Right lobe of liver (tissue), 6 donors: ENCODE results near the gene GDNF. TPM values are rescaled to one million over a fixed set of nuclear protein-coding genes. Genes with fewer than 3 reads are reported as not detected.

Source experiments
- ATAC-seq, 4 donors: fragments of 200-7000 bp; cut with Tn5 transposase; one replicate each; pipeline ENCODE4 v1.9.1; 2020; ENCODE audit warnings: mild to moderate bottlenecking in 4 of 4, moderate library complexity in 4 of 4
- DNase-seq, 3 donors: peaks; one replicate each; pipeline ENCODE4 v3.0.0-alpha.2; 2020
- H3K27ac ChIP-seq, 3 donors: fragments of 200-600 bp; one replicate each; pipeline ENCODE4 v1.8.0; 2022
- H3K27me3 ChIP-seq, 2 donors: fragments of 200-600 bp; one replicate each; pipeline ENCODE4 v1.8.0; 2022
- H3K36me3 ChIP-seq, 4 donors: fragments of 200-600 bp; sonication (generic) in 1 of 4; one replicate each; pipeline versions ENCODE4 v1.5.1 to v1.8.0; 2017 to 2022; ENCODE audit warnings: control low read depth in 1 of 4
- H3K4me1 ChIP-seq, 4 donors: fragments of 200-600 bp; sonication (generic) in 1 of 4; one replicate each; pipeline versions ENCODE4 v1.5.1 to v1.8.0; 2017 to 2022; ENCODE audit warnings: control low read depth in 1 of 4
- H3K4me3 ChIP-seq, 3 donors: fragments of 200-600 bp; one replicate each; pipeline ENCODE4 v1.8.0; 2022
- H3K9me3 ChIP-seq, 4 donors: fragments of 200-600 bp; sonication (generic) in 1 of 4; one replicate each; pipeline versions ENCODE4 v1.5.1 to v1.8.0; 2017 to 2022; ENCODE audit warnings: control low read depth in 1 of 4
- POLR2A ChIP-seq: fragments of 450-650 bp; IDR thresholded peaks from one replicate; pipeline ENCODE4 v1.6.1; 2017; ENCODE audit warnings: antibody characterized with exemption, mild to moderate bottlenecking
- WGBS: methylation state at CpG from one replicate; pipeline ENCODE4 v1.1.6; 2018; ENCODE audit warnings: low coverage, low lambda C conversion rate; ENCODE audit not compliant: insufficient coverage; ENCODE audit errors: missing lambda C conversion rate; 5-methylcytosine and 5-hydroxymethylcytosine counted together
- intact Hi-C, 2 donors: fragments of 100-400 bp; cut with DNase I; formaldehyde crosslinking; loops; one replicate each; pipeline versions ENCODE4 v1.11.2 to v1.14.1; 2022
- total RNA-seq, 6 experiments: library from RNA; depleted of rRNA in 2 of 6; stranded (reverse); fragments of >200 nt in 2 of 6; fragmentation: NEBNext Ultra II Directional in 3 of 6; extraction: Animal tissue kit (Norgen Biotek cat#: 25700) in 3 of 6; gene quantifications; one replicate each; pipeline versions ENCODE4 v1.1.0 to v1.2.4, GENCODE V29; 2016 to 2023
- TF ChIP-seq, protein P1 (sequence below), 4 donors: fragments of 200-600 bp in 3 of 4; fragments of 450-650 bp in 1 of 4; IDR thresholded peaks; one replicate each; pipeline versions ENCODE4 v1.5.1 to v1.8.0; 2016 to 2022; ENCODE audit warnings: antibody characterized with exemption in 4 of 4, mild to moderate bottlenecking in 2 of 4
- donor health status: DM: no; HTN: yes; CAD: no.
- donor health status: DM: no; HTN: no; CAD: no.
- donor health status: DM: no; HTN: no; CAD: no.
- donor health status: DM: no; HTN: yes; CAD: no.
- donor health status: DM: no; HTN: yes; CAD: no.

The GDNF gene
- total RNA-seq, 6 experiments from 2014 or later, result 0.15 to 0.47 (median 0.26) TPM

DNA sequence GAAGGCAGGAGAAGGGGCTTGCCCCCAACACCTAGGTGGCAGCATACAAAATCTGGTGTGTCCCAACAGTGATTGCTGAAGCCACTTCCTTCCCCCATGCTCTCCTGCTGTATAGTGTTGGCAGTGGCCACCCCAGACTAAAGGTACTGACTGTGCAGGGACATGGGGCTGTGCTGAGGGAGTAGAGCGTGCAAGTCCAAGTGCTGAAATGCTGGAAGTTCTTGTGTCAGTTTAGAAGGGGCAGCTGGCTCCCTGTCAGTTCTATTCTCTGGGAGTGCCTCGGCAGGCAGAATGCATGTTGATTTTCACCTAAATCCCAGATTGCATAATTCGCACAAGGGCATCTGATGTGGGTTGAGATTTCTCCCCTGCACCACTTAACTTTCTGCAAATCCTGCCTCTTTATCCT lies 68.6 kb downstream of the GDNF start:
- peaks cover 0 to 35% (median 17%) of the 10 kb centered on the region in 4 donors for H3K4me1 ChIP-seq
- DNase-seq, result peak; percentile 32 to 88 (median 79)
- no peak for TF ChIP-seq POLR2A
- TF ChIP-seq, protein P1, sequence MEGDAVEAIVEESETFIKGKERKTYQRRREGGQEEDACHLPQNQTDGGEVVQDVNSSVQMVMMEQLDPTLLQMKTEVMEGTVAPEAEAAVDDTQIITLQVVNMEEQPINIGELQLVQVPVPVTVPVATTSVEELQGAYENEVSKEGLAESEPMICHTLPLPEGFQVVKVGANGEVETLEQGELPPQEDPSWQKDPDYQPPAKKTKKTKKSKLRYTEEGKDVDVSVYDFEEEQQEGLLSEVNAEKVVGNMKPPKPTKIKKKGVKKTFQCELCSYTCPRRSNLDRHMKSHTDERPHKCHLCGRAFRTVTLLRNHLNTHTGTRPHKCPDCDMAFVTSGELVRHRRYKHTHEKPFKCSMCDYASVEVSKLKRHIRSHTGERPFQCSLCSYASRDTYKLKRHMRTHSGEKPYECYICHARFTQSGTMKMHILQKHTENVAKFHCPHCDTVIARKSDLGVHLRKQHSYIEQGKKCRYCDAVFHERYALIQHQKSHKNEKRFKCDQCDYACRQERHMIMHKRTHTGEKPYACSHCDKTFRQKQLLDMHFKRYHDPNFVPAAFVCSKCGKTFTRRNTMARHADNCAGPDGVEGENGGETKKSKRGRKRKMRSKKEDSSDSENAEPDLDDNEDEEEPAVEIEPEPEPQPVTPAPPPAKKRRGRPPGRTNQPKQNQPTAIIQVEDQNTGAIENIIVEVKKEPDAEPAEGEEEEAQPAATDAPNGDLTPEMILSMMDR (IDR thresholded peaks at IDR 0.05), result no peak
- peak; percentile 59 to 79 (median 74) for ATAC-seq
- H3K9me3 ChIP-seq, result no peaks in the 10 kb centered on the region
- intact Hi-C loops, result no loop called here
- peak overlapping the region in 2 of 3 donors; percentile 41 to 59 for H3K27ac ChIP-seq
- WGBS, result 45% methylated on average over 2 of the region's 3 CpGs
- H3K27me3 ChIP-seq, result no peaks in the 10 kb centered on the region
- H3K36me3 ChIP-seq, result no peaks in the 10 kb centered on the region
- no peak overlapping the region for H3K4me3 ChIP-seq

DNA sequence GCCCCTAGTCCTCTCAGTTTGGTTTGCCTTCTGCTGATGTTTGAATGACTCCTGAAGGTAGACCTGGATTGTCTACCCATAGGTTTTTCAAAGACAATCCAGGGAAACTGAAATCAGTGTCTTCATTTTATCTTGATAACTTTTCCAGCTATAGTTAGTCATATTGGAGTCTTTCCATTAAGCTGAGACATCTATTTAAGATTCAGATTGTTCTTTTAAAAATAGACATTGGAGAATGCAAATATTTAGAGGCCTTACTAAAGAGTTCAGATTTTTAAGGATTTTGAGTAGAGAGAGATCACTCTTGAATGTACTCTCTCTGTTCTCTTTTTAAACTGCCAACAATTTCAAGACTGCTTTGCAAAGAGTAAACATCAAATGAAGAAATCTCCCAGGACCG lies 69.1 kb downstream of the GDNF start:
- peaks cover 0 to 35% (median 17%) of the 10 kb centered on the region in 4 donors for H3K4me1 ChIP-seq
- 11% methylated on average over 1 of the region's 1 CpG for WGBS
- no peaks in the 10 kb centered on the region for H3K27me3 ChIP-seq
- no peak for DNase-seq
- no peak for ATAC-seq
- no peaks in the 10 kb centered on the region for H3K36me3 ChIP-seq
- no peaks in the 10 kb centered on the region for H3K9me3 ChIP-seq
- H3K27ac ChIP-seq, result peak overlapping the region in 2 of 3 donors; percentile 41 to 59
- no peak for TF ChIP-seq POLR2A
- TF ChIP-seq, protein P1 (IDR thresholded peaks at IDR 0.05), result no peak
- intact Hi-C loops, result no loop called here
- H3K4me3 ChIP-seq, result no peak overlapping the region

DNA sequence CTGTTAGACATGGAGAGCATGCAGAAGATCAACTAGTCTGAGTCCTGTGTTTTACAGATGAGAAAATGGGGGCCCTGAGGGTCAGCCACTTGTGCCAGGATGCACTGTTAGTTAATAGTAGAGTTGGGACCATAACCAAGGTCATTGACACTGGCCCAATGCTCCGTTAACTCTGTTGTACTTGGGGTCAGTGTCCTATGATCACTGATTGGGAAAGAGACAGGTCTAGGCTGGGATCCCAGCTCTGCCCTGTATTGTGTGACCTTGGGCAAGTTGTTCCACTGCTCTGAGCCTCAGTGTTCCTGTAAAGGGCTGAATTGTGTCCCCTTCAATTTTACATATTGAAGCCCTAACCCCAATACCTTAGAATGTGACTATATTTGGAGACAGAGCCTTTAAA lies 70.0 kb downstream of the GDNF start:
- H3K27ac ChIP-seq, result peak overlapping the region; percentile 41 to 59 (median 47)
- TF ChIP-seq POLR2A, result no peak
- TF ChIP-seq, protein P1 (IDR thresholded peaks at IDR 0.05), result no peak

DNA sequence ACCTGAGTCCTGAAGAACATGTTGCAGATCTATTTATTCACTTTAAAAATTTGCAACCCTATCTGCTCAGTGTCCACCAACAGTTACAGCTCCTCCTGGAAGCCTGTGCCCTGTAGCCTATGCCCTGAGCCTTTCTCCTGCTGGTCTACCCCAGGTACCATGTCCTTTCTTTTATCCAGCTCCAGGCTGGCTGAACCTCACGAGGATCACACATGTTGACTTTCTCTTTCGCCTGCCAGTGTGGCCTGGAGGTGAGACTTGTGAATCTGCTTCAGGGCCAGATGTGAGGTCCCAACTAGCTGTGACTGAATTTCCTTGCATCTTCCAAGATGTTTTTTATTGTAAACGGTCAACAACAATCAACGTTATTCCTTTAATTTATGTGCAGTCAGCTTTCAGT lies 70.7 kb downstream of the GDNF start:
- intact Hi-C loops, result no loop called here
- TF ChIP-seq, protein P1 (IDR thresholded peaks at IDR 0.05), result no peak
- no peak for TF ChIP-seq POLR2A
- H3K4me1 ChIP-seq, result peaks cover 0 to 35% (median 17%) of the 10 kb centered on the region in 4 donors
- H3K27me3 ChIP-seq, result no peaks in the 10 kb centered on the region
- no peak overlapping the region for H3K4me3 ChIP-seq
- H3K9me3 ChIP-seq, result no peaks in the 10 kb centered on the region
- 45% methylated on average over 4 of the region's 4 CpGs for WGBS
- DNase-seq, result peak in 2 of 3 donors; percentile 70 to 79
- peak overlapping the region in 1 of 3 donors; percentile 45 for H3K27ac ChIP-seq
- peak; percentile 55 to 66 (median 61) for ATAC-seq
- H3K36me3 ChIP-seq, result no peaks in the 10 kb centered on the region

More for the DNA sequence above, 70.0 kb downstream of the GDNF start:
- ATAC-seq, result peak; percentile 82 to 95 (median 93)
- Histone ChIP-seq H3K36me3 (no peaks in the 10 kb centered on the region), H3K9me3 (no peaks in the 10 kb centered on the region), H3K4me3 (no peak overlapping the region), H3K4me1 (peaks cover 0 to 35% (median 17%) of the 10 kb centered on the region in 4 donors), H3K27me3 (no peaks in the 10 kb centered on the region)
- 50% methylated on average over 1 of the region's 1 CpG for WGBS
- intact Hi-C loops, result no loop called here
- peak; percentile 31 to 86 (median 64) for DNase-seq

DNA sequence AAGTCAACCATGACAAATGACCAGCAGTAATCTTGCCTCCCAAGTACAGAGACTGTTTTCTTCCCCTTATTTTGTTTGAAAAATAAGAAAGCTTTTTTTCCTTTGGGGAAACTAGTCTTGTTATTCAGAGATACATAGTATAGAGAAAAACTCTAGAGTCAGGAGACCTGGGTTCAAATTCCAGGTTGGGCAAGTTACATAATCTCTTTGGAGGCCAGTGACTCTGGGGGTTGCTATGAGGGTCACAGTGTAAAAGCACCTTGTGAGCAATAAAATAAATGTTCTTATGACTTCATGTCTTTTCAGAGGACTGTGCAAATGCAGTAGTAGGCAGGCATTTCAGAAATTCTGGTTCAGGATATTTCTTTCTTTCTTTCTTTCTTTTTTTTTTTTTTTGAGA lies 71.5 kb downstream of the GDNF start:
- H3K27me3 ChIP-seq, result no peaks in the 10 kb centered on the region
- TF ChIP-seq POLR2A, result no peak
- TF ChIP-seq, protein P1 (IDR thresholded peaks at IDR 0.05), result no peak
- peaks cover 0 to 35% (median 17%) of the 10 kb centered on the region in 4 donors for H3K4me1 ChIP-seq
- ATAC-seq (no peak), DNase-seq (no peak)
- no peak overlapping the region for H3K27ac ChIP-seq
- H3K9me3 ChIP-seq, result no peaks in the 10 kb centered on the region
- intact Hi-C loops, result no loop called here
- no peaks in the 10 kb centered on the region for H3K36me3 ChIP-seq
- no peak overlapping the region for H3K4me3 ChIP-seq
